ENCODE measurements around the gene PPM1H.

- TF ChIP-seq CTCF (conservative IDR thresholded peaks at IDR 0.05): no peak
- no peak for TF ChIP-seq ZFX (IDR thresholded peaks at IDR 0.05)
Measured at GRCh38 chr12:62977418-62977817, 42.5 kb upstream of the PPM1H start.

Data from C4-2B (cell line).